ENCODE measurements around the gene WDR27.

The WDR27 gene

GRCh38 chr6:169425628-169426370 is 276.0 kb downstream of the WDR27 start:
- no peak for DNase-seq

DNA sequence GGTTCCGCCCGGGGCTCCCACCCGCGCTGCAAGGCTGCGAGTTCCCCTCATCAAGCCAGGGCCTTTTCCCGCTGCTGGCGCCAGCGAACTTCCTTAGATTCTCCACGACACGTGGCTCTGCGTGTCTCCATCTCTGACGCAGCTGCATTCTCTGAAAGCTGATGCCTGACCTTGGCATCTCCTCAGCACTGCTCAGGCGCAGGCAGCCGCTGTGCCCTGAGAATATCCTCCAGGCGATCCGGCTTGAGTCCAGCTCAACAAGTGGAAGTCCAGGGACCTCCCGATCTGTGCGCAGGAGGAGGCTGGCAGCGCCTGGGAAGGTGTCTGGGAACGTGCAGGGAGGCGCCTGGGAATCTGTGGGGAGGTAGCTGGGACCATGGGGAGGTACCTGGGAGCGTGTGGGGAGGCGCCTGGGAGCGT is 277.0 kb downstream of the WDR27 start:
- DNase-seq, result no peak

DNA sequence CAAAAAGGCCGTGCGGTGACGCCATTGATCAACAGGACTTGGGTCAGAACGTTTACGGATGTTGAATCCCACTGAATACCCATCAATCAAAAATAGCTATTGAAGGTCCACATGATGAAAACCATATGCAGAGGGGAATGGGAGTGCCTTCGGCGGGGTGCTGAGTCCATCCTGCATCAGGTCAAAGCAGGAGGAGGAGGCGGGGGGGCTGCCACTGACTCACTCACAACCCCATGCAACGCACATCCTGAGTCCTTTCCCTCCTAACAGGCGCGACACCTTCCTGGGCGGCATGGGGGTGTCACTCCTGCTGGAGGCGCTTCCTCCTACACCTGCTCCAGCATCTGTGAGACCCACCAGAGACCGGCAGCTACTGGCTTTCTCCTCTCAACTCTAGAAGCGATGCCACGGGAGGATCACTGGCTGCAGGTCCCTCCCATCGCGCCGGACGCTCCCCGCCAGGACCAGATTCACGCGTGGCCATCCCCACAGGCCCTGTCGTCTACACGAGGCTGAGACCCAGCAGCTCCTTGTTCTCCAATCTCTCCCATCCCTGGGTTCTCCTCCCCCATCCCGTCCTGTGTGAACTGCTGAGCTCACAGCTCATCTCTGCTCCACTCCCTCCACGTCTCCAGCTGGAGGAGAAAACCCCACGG is 277.6 kb downstream of the WDR27 start:
- DNase-seq, result no peak

- DNase-seq, result no peak
These were observed 280.1 kb downstream of the WDR27 start for GRCh38 chr6:169421586-169422264.

DNA sequence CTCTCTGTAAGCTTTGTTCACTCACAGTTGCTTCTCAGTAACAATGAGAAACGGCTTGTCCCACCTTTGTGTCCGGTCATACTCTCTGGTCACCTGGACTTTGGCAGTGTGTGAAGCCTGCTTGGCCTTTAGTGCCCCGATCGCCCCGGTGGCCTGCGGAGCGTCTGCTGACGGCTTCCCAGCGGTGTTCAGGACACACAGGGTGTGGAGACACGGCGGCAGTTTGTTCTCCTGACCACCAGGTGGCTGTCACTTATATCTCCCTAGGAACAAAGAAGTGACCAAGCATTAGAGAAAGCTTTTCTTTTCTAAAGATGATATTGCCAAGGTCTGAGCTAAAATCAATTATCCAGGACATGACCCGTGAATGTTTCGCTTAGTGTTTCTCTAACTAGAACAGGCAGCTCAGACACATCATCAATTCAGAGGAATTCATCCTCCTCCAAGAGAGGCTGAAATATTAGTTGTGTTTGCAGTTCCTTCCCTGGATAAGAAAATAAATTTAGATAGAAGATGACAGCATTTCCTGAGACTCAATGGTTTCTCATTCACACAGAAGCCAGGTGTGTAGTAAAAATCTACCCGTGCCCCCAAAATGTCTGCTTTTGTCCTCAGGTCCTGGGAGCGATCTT is 280.8 kb downstream of the WDR27 start:
- DNase-seq, result no peak

DNA sequence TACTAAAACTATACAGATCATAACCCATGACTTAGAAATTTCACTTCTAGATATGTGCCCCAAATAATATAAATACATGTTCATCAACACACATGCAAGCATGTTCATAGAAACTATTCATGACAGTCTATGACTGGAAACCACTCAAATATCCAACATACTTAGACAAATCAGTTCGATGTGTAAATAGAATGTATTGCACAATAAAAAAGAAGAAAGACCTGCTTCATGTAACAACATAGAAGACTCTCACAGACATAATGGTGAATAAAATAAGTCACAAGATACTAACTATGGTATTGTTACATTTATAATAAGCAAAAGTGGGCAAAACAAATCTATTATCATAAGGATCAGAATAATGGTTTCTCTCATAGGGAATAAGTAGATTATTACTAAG is 284.7 kb downstream of the WDR27 start:
- no peak for DNase-seq

DNA sequence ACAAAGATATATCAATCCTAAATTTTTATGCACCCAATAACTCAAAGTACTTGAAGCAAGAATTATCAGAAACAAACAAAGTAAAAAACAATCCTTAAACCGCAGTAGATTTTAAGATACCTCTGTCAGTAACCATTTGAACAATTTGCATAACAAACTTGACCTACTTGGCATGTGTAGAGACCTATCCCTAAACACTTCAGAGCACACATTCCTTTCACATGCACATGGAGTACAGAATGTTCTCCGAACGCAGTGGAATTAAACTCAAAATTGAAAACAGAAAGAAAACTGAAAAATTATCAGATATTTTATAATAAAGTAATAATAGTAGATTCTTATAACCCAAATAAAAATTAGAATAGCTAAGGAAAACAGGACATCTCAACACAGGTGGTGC is 285.6 kb downstream of the WDR27 start:
- no peak for DNase-seq

GRCh38 chr6:169415179-169415578 is 286.6 kb downstream of the WDR27 start:
- no peak for DNase-seq

GRCh38 chr6:169411722-169412121 is 290.1 kb downstream of the WDR27 start:
- DNase-seq, result no peak

DNA sequence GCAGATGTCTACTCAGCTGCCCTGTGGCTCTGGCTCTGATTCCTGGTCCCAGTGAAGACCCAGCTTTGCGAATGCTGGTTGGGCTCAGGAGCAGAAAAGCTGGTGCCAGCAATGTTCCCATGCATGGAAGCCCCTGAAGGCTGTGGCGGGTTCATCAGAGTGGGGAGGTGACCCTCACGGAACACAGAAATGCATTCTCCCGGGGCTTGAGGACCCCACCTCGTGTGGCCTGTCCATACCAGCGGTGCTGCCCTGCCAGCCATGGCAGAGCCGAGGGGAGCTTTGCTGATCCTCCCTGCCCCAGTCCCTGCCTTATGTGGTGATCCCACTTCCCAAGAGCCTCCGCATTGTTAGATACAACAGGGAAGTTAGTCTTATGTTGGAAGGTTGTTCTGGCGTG is 290.5 kb downstream of the WDR27 start:
- no peak for DNase-seq

DNA sequence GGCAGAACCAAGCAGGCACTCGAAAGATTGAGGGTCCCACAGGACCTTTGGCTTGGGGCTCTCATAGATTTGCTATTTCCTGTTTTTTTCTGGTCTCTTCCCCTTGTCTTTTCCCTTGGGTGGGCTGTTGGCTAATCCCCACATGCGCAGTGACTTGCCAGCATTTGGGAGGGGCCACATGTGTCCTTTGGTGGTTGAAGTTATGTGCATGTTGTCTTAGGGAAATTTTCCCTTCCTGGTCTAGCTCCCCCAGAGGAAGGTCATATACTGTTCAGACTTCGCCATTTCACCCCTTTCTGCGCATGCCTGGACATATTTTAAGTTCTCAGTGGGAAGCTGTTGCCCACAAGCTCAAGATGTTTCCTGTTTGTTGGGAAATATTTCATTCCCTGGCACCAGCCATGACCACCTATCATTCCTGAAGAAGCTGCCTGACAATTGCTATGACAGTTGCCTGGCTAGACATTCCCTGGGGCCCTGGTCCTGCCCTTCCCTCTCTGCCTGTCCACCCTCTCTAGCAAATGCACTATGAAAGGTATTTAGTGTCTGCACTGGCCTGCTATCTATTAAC is 292.0 kb downstream of the WDR27 start:
- no peak for DNase-seq

GRCh38 chr6:169407325-169407724 is 294.5 kb downstream of the WDR27 start:
- DNase-seq, result no peak
